HG02870 (cell line): ENCODE data around the gene MPV17L.
"Not testable (repeated sequence)": the region's sequence is repeated elsewhere in the genome, so short reads cannot be mapped to it uniquely, and the experiment has no call there.

ENCODE experiments used
- ATAC-seq: cut with Tn5 transposase; IDR thresholded peaks from one replicate; pipeline ENCODE4 v1.9.1; 2021; ENCODE audit warnings: mild to moderate bottlenecking, moderate library complexity; ENCODE audit not compliant: unreplicated experiment

The MPV17L gene

GRCh38 chr16:15450624-15451023 is 55.1 kb downstream of the MPV17L start:
- no peak for ATAC-seq

GRCh38 chr16:15451098-15451731 is 55.7 kb downstream of the MPV17L start:
- no peak for ATAC-seq

GRCh38 chr16:15452246-15452855 is 56.8 kb downstream of the MPV17L start:
- no peak for ATAC-seq

GRCh38 chr16:15453296-15453695 is 57.7 kb downstream of the MPV17L start:
- not testable (repeated sequence) for ATAC-seq

GRCh38 chr16:15454933-15455332 is 59.4 kb downstream of the MPV17L start:
- not testable (repeated sequence) for ATAC-seq

GRCh38 chr16:15457400-15457799 is 61.8 kb downstream of the MPV17L start:
- no peak for ATAC-seq

- ATAC-seq = no peak
Measured at GRCh38 chr16:15457958-15458357, 62.4 kb downstream of the MPV17L start.

- ATAC-seq = no peak
Measured at GRCh38 chr16:15459791-15460190, 64.2 kb downstream of the MPV17L start.

- ATAC-seq = no peak
Measured at GRCh38 chr16:15460601-15461000, 65.0 kb downstream of the MPV17L start.

GRCh38 chr16:15461376-15461775 is 65.8 kb downstream of the MPV17L start:
- ATAC-seq = no peak
